Measurements from ENCODE around the gene OPA3.

OPA3 gene

GRCh38 chr19:45597425-45598111, 13.0 kb upstream of the OPA3 start:
- DNase-seq, result no peak

DNA sequence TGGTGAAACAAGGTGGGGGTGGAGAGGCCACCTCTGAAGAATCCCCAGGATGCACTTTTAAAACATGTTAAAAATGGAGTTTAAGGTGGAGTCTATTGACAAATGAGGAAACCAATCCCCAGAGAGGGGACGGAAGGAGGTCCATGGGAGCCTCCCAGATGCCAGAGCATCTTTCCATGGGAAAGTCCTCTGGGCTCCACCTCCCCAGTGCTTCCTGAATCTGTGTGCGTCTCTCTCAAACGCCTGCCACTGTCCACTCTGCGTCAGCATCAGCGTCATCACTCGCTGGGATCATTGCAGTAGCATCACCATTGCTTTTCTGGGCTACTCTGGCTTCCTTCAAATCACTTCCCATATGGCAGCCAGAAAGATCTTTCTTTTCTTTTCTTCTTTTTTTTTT, 11.2 kb upstream of the OPA3 start:
- DNase-seq, result no peak

DNA sequence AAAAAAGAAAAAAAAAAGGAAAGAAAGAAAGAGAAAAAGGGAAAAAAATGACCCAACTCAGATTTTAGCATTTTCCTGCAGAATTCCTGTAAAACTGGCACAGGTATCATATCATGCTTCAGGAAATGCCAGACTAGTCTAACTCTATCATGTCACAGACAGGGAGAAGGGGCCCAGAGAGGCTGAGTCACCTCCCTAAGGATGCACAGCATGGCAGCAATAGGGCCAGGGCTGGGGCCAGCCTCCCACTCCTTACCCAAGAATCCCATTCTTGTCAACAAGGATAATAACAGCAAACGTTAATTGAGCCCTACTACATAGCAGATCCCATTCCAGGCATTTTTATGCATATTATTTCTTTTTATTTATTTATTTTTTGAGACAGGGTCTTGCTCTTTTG, 8.9 kb upstream of the OPA3 start:
- DNase-seq, result no peak

DNA sequence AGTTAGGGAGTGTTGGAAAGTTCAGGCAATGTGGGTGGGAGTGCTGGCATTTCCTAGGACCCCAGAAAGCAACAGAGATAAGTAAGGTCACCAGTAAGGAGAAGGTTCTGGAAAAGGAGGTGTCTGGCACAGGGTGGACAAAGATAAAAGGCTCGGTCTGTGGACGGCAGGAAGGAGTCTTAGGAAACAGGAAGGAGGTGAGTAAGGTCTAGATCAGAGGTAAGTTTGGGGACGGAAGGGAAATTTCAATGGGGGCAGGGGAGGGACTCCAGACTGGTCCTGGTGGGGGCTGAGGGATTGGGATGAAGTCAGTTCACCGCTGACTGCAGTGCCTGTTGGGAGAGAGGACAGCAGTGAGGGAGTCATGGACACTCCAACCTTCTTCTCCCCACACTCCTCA, 7.8 kb upstream of the OPA3 start:
- DNase-seq, result no peak

GRCh38 chr19:45591638-45592005, 7.0 kb upstream of the OPA3 start:
- no peak for DNase-seq

GRCh38 chr19:45591004-45591637, 6.5 kb upstream of the OPA3 start:
- no peak for DNase-seq

GRCh38 chr19:45590300-45591003, 5.8 kb upstream of the OPA3 start:
- no peak for DNase-seq

- DNase-seq, result no peak
Observed at GRCh38 chr19:45589768-45590167, 5.2 kb upstream of the OPA3 start.

DNA sequence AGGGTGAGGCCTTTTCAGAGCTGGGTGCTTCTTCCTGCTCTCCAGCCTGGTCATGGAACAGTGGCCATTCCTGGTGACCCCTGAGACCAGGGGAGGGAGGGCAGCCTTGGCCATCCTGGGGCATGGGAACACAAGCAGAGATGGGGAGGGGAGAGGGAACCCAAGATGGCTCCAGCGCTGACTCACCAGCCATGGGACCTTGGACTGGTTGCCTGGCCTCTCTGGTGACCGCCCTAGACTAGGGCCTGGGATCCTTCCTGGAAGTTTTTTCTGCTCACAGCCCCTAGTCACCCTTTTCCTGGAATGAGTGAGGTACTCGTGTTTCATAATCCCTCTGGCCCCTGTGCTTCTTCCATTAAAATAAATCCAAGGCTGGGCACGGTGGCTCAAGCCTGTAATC, 3.3 kb upstream of the OPA3 start:
- no peak for DNase-seq

DNA sequence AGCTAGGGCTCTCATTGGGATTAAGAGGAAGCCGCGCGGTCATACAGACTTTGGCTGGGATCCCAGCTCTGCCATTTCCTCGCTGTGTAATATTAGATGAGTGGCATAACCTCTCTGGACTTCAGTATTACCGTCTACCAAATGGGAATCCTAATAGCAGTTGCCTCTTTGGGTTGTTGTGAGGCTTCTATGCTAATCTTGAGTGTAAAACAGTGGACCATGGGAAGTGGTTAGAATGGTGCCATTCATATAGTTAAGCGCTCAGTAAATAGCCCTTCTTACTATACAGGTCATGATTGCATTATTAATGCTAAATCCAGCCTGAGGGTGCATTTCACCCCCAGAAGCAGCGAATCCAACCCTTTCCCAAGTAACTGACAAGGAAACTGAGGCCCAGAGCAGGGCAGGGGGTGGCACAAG, 566 bp upstream of the OPA3 start:
- no peak for DNase-seq

DNA sequence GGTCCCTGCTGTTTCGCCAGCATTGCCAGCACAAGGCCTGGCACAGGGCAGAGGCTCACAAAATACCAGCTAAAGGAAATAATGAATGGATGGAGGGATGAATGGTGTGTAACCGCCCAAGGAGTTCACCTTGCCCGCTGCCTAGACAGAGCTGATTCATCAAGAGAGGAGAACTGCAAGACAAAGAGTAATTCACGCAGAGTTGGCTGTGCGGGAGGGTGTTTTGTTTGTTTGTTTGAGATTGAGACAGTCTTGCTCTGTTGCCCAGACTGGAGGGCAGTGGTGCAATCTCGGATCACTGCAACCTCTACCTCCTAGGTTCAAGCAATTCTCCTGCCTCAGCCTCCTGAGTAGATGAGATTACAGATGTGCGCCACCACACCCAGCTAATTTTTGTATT, 3.0 kb downstream of the OPA3 start:
- DNase-seq, result no peak

- DNase-seq, result no peak
Observed at GRCh38 chr19:45578861-45579260, 5.7 kb downstream of the OPA3 start.

DNA sequence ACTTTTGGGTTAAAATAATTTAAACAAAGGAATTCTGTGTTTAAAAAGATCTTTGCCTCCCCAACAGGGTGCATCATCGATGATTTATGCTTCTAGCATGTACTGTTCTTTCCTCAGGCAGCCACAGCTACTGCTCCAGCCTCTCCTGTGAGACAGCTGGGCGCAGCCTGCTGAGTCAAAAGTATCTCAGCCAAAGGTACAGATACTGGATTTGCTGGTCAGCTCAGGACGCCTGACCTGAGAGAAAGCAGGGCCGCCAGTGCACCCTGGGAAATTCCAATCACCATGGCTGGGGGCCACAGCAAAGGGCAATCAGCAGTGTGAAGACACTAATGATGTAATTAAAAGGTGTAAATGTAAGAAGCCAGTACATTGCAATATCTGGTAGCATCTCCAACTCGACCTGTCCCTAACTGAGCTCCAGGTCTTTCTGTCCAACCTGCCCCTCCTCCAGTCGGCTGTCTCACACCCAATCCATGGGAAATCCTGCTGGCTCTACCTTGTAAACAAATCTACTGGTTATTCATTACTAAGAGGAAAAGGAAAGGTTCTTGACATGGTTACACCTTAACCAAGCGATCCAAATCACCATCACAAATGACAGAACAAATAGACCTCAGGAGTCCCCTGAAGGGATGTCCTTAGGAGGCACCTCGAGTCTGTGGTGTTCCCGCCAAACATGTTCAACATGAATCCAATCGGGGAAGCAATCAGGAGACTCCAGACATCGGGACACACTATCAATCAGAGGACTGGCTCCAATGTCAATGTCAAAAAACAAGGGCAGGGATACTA, 7.3 kb downstream of the OPA3 start:
- DNase-seq, result no peak

GRCh38 chr19:45576682-45577081, 7.9 kb downstream of the OPA3 start:
- DNase-seq, result no peak

DNA sequence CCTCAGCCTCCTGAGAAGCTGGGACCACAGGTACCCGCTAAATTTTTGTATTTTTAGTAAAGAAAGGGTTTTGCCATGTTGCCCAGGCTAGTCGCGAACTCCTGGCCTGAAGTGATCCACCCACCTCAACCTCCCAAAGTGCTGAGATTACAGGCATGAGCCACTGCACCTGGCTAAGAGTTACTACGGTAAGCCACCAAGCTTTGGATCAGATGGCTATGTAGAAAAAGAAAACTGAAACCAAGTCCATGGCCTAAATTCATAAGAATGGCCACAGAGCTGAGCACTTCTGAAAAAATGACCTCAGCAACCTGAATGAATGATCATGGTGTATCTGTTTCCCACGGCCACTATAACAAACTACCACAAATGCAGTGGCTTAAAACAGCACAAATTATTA, 9.4 kb downstream of the OPA3 start:
- no peak for DNase-seq

DNA sequence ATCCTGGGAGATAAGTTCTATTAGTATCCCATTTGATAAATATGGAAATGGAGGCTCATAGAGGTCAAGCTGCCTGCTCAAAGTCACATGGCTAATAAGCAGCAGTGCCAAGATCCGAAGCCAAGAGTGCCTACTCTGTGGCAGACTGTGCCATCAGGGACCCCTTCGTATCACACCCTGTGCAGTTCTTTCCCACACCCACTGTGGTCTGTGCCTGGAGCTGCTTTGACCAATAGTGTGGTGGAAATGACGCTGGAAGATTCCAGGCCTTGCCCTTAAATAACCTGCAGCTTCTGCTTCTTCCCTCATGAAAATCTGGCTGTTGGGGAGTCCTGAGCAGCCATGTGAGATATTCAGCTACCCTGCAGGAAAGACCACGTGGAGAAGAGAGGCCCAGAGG, 10.1 kb downstream of the OPA3 start:
- DNase-seq, result no peak

- no peak for DNase-seq
Observed at GRCh38 chr19:45571457-45572220, 13.0 kb downstream of the OPA3 start.

GRCh38 chr19:45569619-45570421, 14.8 kb downstream of the OPA3 start:
- DNase-seq, result peak; percentile 35

- no peak for DNase-seq
Observed at GRCh38 chr19:45568732-45569131, 15.9 kb downstream of the OPA3 start.

DNA sequence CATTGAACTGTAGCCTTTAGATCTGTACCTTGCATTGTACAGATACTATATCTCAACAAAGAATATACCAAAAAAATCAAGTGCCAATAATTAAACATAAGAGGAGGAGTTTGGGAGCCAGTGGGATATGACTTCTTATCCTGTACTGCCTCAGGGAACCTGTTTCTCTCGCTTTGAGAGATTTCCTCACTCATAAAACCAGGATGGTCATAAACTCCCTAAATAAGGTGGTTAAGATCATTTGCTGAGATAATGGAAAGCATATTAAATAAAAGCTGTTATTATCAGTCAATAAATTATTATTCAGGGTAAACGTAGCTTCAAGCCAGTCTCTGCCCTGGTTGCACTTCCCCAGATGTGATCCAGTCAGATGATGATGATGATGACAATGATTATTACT, 17.0 kb downstream of the OPA3 start:
- no peak for DNase-seq

- no peak for DNase-seq
Observed at GRCh38 chr19:45564131-45564780, 20.3 kb downstream of the OPA3 start.

Measured in activated T-cell treated with anti-CD3 and anti-CD28 coated beads for 4 hours (primary cell).